Upper lobe of left lung (tissue), 4 donors: Measurements from ENCODE around the gene FBRSL1.

Experiments
- POLR2A ChIP-seq, 4 donors: fragments of 450-650 bp; IDR thresholded peaks; one replicate each; pipeline ENCODE4 v1.5.1; 2016 to 2017; ENCODE audit warnings: antibody characterized with exemption in 4 of 4, mild to moderate bottlenecking in 2 of 4
- TF ChIP-seq, protein P1 (sequence below), 6 experiments: fragments of 450-650 bp in 4 of 6; fragments of 200-600 bp in 2 of 6; sonication (generic) in 2 of 6; IDR thresholded peaks; one replicate each; pipeline ENCODE4 v1.5.1; 2016 to 2019; ENCODE audit warnings: antibody characterized with exemption in 6 of 6

DNA sequence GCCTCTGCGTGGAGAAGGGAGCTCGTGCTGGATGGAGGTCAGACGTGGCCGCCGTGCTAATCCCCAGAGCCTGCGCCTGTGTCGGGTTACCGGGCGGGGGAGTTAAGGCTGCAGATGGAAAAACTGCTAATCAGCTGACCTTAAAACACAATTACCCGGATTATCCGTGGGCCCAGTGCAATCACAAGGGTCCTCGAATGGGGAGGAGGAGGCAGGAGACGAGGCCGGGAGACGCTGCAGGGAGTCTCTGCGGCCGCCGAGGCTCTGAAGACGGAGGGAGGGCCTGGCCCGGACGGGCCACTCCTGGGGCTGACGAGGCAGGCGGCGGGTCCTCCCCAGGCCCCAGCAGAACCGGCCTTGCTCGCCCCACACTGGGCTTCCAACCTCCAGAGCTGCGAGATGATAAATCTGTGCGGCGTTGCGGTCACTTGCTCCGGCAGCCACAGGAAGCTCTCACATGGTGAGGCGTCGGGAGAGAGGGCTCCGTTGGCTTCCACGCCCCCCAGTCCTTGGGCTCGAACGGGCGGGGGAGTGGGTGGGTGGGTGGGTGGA, 32.9 kb upstream of the FBRSL1 start:
- TF ChIP-seq, protein P1, sequence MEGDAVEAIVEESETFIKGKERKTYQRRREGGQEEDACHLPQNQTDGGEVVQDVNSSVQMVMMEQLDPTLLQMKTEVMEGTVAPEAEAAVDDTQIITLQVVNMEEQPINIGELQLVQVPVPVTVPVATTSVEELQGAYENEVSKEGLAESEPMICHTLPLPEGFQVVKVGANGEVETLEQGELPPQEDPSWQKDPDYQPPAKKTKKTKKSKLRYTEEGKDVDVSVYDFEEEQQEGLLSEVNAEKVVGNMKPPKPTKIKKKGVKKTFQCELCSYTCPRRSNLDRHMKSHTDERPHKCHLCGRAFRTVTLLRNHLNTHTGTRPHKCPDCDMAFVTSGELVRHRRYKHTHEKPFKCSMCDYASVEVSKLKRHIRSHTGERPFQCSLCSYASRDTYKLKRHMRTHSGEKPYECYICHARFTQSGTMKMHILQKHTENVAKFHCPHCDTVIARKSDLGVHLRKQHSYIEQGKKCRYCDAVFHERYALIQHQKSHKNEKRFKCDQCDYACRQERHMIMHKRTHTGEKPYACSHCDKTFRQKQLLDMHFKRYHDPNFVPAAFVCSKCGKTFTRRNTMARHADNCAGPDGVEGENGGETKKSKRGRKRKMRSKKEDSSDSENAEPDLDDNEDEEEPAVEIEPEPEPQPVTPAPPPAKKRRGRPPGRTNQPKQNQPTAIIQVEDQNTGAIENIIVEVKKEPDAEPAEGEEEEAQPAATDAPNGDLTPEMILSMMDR (IDR thresholded peaks at IDR 0.05), result no peak
- no peak for TF ChIP-seq POLR2A (IDR thresholded peaks at IDR 0.05)
